Large intestine (tissue), 3 donors: Measurements from ENCODE around the gene PHB1. TPM values are rescaled to one million over a fixed set of nuclear protein-coding genes. Genes with fewer than 3 reads are reported as not detected.

Experiments
- DNase-seq, 2 donors: peaks; one replicate each; pipeline versions ENCODE4 v3.0.0 to v3.0.0-alpha.2; 2013
- H3K27ac ChIP-seq: one replicate; pipeline ENCODE4 v1.5.1; 2013; ENCODE audit warnings: low read length
- H3K27me3 ChIP-seq: 2 replicates; pipeline ENCODE4 v1.6.1; 2013; ENCODE audit warnings: low read length; ENCODE audit not compliant: control insufficient read depth, insufficient read depth
- H3K36me3 ChIP-seq: 2 replicates; pipeline ENCODE4 v1.6.1; 2013; ENCODE audit warnings: low read length; ENCODE audit not compliant: control insufficient read depth, insufficient read depth
- H3K4me1 ChIP-seq: one replicate; pipeline ENCODE4 v1.6.1; 2013; ENCODE audit warnings: low read length; ENCODE audit not compliant: control insufficient read depth, insufficient read depth
- H3K4me3 ChIP-seq: one replicate; pipeline ENCODE4 v1.5.1; 2013; ENCODE audit warnings: low read length
- H3K9me3 ChIP-seq: one replicate; pipeline ENCODE4 v1.6.1; 2013; ENCODE audit warnings: mild to moderate bottlenecking, low read depth, low read length, moderate library complexity; ENCODE audit not compliant: control insufficient read depth
- WGBS: methylation state at CpG from one replicate; pipeline ENCODE4 v1.1.5; 2013; ENCODE audit warnings: low lambda C conversion rate; ENCODE audit not compliant: insufficient coverage; 5-methylcytosine and 5-hydroxymethylcytosine counted together
- polyA plus RNA-seq: library from polyadenylated mRNA; unstranded; fragments of 120-200 nt; gene quantifications from one replicate; pipeline ENCODE4 v1.2.1, GENCODE V29; 2013

The PHB1 gene
- polyA plus RNA-seq, 1 donor, result 160 TPM

GRCh38 chr17:49406421-49407061 is 8.1 kb downstream of the PHB1 start:
- no peaks in the 10 kb centered on the region for H3K9me3 ChIP-seq
- H3K27me3 ChIP-seq, result no peaks in the 10 kb centered on the region
- no CpG with 5 or more reads among the region's 9 CpGs for WGBS
- peaks cover 78% of the 10 kb centered on the region for H3K36me3 ChIP-seq
- no peak overlapping the region for H3K27ac ChIP-seq
- DNase-seq, result no peak
- peaks cover 5% of the 10 kb centered on the region for H3K4me1 ChIP-seq
- no peak overlapping the region for H3K4me3 ChIP-seq

- DNase-seq, result no peak
- no peak overlapping the region for H3K27ac ChIP-seq
- no peaks in the 10 kb centered on the region for H3K27me3 ChIP-seq
- H3K4me1 ChIP-seq, result peaks cover 5% of the 10 kb centered on the region
- H3K36me3 ChIP-seq, result peaks cover 64% of the 10 kb centered on the region
- WGBS, result 100% methylated on average over 1 of the region's 14 CpGs
- H3K9me3 ChIP-seq, result no peaks in the 10 kb centered on the region
- no peak overlapping the region for H3K4me3 ChIP-seq
Measured at GRCh38 chr17:49404906-49405305, 9.8 kb downstream of the PHB1 start.

- H3K4me1 ChIP-seq, result peaks cover 5% of the 10 kb centered on the region
- no peaks in the 10 kb centered on the region for H3K27me3 ChIP-seq
- no peak for DNase-seq
- no peak overlapping the region for H3K27ac ChIP-seq
- no CpG with 5 or more reads among the region's 12 CpGs for WGBS
- H3K36me3 ChIP-seq, result peaks cover 60% of the 10 kb centered on the region
- no peak overlapping the region for H3K4me3 ChIP-seq
- H3K9me3 ChIP-seq, result no peaks in the 10 kb centered on the region
Measured at GRCh38 chr17:49404361-49404760, 10.3 kb downstream of the PHB1 start.

GRCh38 chr17:49403514-49404289 is 11.0 kb downstream of the PHB1 start:
- WGBS, result 100% methylated on average over 1 of the region's 10 CpGs
- H3K9me3 ChIP-seq, result no peaks in the 10 kb centered on the region
- H3K36me3 ChIP-seq, result peaks cover 55% of the 10 kb centered on the region
- no peak overlapping the region for H3K27ac ChIP-seq
- no peaks in the 10 kb centered on the region for H3K27me3 ChIP-seq
- DNase-seq, result no peak
- H3K4me1 ChIP-seq, result peaks cover 5% of the 10 kb centered on the region
- no peak overlapping the region for H3K4me3 ChIP-seq

DNA sequence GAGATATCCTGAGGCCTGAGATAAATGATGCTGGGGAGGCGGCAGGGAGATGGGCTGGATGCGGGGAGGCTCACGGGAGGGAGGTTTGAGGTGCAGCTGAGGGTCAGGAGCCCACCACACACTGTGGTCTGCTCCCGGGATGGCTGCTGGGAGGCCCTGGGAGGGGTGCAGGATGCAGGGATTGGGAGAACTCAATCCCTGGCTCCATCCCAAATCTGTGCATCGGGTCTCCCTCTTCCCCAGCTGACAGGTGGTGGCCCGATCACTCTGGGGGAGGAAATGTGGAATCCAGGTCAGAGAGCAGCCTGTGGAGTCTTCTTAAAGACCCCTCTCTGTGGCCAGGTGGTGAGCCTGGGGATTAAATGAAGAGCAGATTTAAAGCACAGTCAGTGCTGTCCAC is 12.0 kb downstream of the PHB1 start:
- WGBS, result no CpG with 5 or more reads among the region's 6 CpGs
- DNase-seq, result no peak
- Histone ChIP-seq H3K9me3 (no peaks in the 10 kb centered on the region), H3K27me3 (no peaks in the 10 kb centered on the region), H3K27ac (no peak overlapping the region), H3K4me1 (no peaks in the 10 kb centered on the region), H3K36me3 (peaks cover 48% of the 10 kb centered on the region), H3K4me3 (no peak overlapping the region)

DNA sequence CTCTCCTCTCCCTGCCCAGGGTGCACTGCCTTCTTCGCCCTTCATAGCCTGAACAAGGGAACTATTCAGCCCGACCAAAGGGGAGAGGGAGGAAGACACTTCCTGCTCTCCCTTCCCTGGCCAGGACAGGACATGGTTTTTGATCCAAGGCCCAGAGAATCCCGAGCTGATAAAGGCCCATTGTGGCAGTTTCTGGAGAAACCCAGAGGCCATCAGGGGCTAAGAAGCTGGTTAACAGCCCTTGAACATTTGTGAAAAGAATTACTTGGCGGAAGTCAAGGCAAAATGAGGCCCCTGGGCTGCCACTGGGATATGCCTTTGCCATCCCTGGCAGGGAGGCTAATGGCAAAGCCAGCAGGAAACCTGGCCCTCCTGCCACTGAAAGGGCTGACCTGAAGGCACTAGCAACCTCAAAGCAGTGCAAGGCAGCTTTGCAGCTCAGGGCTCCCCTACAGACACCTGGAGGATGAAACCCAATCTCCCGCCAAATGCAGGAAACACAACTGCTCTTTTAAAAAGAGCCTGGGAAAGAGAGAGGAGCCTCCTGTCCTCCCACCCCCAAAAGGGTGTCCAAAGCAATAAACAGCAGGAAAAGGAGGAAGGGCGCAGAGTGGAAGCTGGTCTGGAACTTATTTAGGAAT is 12.6 kb downstream of the PHB1 start:
- no CpG with 5 or more reads among the region's 6 CpGs for WGBS
- DNase-seq, result no peak
- Histone ChIP-seq H3K27me3 (no peaks in the 10 kb centered on the region), H3K9me3 (no peaks in the 10 kb centered on the region), H3K4me3 (no peak overlapping the region), H3K36me3 (peaks cover 41% of the 10 kb centered on the region), H3K27ac (no peak overlapping the region), H3K4me1 (no peaks in the 10 kb centered on the region)

- WGBS, result 83% methylated on average over 2 of the region's 3 CpGs
- Histone ChIP-seq H3K9me3 (no peaks in the 10 kb centered on the region), H3K36me3 (peaks cover 20% of the 10 kb centered on the region), H3K27ac (no peak overlapping the region), H3K27me3 (no peaks in the 10 kb centered on the region), H3K4me1 (no peaks in the 10 kb centered on the region), H3K4me3 (no peak overlapping the region)
- no peak for DNase-seq
Measured at GRCh38 chr17:49399995-49400394, 14.7 kb downstream of the PHB1 start.

DNA sequence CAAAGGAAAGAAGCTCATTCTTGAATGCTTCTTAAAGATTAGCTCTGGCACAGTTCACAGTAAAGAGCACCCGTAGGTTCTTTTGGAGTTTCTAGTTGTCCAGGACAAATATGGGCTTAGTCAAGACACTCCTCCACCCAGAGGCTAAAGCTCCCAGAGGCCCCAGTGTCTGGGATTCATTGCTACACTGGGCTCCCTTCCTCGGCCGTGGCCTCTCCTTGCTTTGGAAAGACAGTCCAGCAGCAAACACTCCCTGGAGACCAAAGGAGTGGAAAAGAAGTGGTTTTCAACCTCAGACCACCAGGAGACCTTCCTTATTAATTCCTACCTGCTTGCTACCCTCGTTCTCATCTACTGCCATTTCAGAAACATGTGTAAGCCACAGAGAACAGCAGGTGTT is 17.1 kb downstream of the PHB1 start:
- peaks cover under 1% of the 10 kb centered on the region for H3K36me3 ChIP-seq
- H3K9me3 ChIP-seq, result no peaks in the 10 kb centered on the region
- no peak for DNase-seq
- no peaks in the 10 kb centered on the region for H3K4me1 ChIP-seq
- H3K27ac ChIP-seq, result no peak overlapping the region
- H3K4me3 ChIP-seq, result no peak overlapping the region
- no CpG with 5 or more reads among the region's 4 CpGs for WGBS
- no peaks in the 10 kb centered on the region for H3K27me3 ChIP-seq

DNA sequence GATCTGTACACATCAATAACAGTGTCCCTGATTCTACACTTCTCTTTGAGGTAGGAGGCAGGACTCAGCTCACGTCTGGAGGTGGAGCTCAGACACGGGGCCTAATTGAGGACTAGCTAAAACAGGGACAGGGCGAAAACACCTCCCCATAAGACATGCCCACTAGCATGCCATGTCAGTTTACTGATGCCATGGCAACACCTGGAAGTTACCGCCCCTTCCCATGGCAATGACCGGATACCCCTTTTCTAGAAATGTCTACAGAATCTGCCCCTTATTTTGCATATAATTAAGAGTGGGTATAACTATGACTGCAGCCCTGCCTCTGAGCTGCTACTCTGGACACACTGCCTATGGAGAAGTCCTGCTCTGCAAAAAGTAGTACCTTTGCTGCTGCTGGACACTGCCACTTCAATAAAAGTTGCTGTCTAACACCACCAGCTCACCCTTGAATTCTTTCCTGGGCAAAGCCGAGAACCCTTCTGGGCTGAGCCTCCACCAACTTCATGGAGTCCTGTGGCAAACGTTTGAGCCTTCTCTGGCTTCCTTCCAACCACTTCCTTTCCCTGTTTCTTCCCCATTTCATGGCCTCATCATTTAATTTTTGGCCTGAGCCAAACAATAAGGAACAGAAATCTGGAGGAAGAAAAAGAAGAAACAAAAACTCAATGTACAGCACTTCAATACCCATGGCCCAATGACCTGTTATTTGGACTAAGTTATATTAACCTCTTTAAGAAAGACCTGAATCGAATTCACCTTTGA is 21.0 kb downstream of the PHB1 start:
- H3K27ac ChIP-seq, result no peak overlapping the region
- peaks cover 6% of the 10 kb centered on the region for H3K4me1 ChIP-seq
- H3K4me3 ChIP-seq, result no peak overlapping the region
- no peaks in the 10 kb centered on the region for H3K36me3 ChIP-seq
- H3K9me3 ChIP-seq, result no peaks in the 10 kb centered on the region
- WGBS, result 31% methylated on average over 4 of the region's 8 CpGs
- no peaks in the 10 kb centered on the region for H3K27me3 ChIP-seq
- no peak for DNase-seq
